Gastrocnemius medialis (tissue), 4 donors: Measurements from ENCODE around the gene TAS2R60. TPM values are rescaled to one million over a fixed set of nuclear protein-coding genes. Genes with fewer than 3 reads are reported as not detected.
A peak's percentile ranks its signal among the peaks of the same experiment; 100 is the strongest.

Experiments
- ATAC-seq, 2 donors: fragments of 150-250 bp; one replicate each; pipeline ENCODE4 v1.9.1; 2016
- DNase-seq, 2 donors: peaks; one replicate each; pipeline ENCODE4 v3.0.0-alpha.2; 2019
- H3K27ac ChIP-seq, 4 donors: fragments of 200-600 bp; sonication (generic); 1 replicate in 1 of 4; 2 replicates in 3 of 4; pipeline ENCODE4 v1.5.1; 2016 to 2018; ENCODE audit warnings: mild to moderate bottlenecking in 2 of 4, moderate library complexity in 1 of 4
- H3K27me3 ChIP-seq, 3 donors: fragments of 200-600 bp; sonication (generic) in 2 of 3; 1 replicate in 1 of 3; 2 replicates in 2 of 3; pipeline versions ENCODE4 v1.5.1 to v1.6.0; 2016 to 2019; ENCODE audit warnings: mild to moderate bottlenecking in 1 of 3, moderate library complexity in 1 of 3
- H3K36me3 ChIP-seq, 2 donors: fragments of 200-600 bp; sonication (generic) in 1 of 2; one replicate each; pipeline ENCODE4 v1.5.1; 2017 to 2018
- H3K4me1 ChIP-seq, 2 donors: fragments of 200-600 bp; sonication (generic) in 1 of 2; one replicate each; pipeline ENCODE4 v1.5.1; 2016 to 2017; ENCODE audit warnings: mild to moderate bottlenecking in 2 of 2
- H3K4me3 ChIP-seq, 4 donors: fragments of 200-600 bp; sonication (generic) in 3 of 4; 1 replicate in 1 of 4; 2 replicates in 3 of 4; pipeline ENCODE4 v1.5.1; 2016 to 2019; ENCODE audit warnings: mild to moderate bottlenecking in 2 of 4
- H3K9me3 ChIP-seq, 3 donors: fragments of 200-600 bp; sonication (generic) in 2 of 3; 1 replicate in 1 of 3; 2 replicates in 2 of 3; pipeline ENCODE4 v1.5.1; 2016 to 2019
- POLR2A ChIP-seq, 2 donors: fragments of 450-650 bp; IDR thresholded peaks; one replicate each; pipeline ENCODE4 v1.6.1; 2017; ENCODE audit warnings: antibody characterized with exemption in 2 of 2, mild to moderate bottlenecking in 2 of 2, moderate library complexity in 2 of 2
- in situ Hi-C, 4 donors: fragments of 200-750 bp; cut with MboI; loops; one replicate each; pipeline versions ENCODE4 v1.15.0 to v1.8.0; 2017; ENCODE audit warnings: low sequenced_read_pairs in 4 of 4
- intact Hi-C: fragments of 100-400 bp; cut with DNase I; formaldehyde crosslinking; loops from one replicate; pipeline ENCODE4 v1.15.1; 2023; ENCODE audit warnings: low total_unique reads
- total RNA-seq, 4 donors: library from RNA; depleted of rRNA; stranded (reverse); fragments of >200 nt; gene quantifications; one replicate each; pipeline versions ENCODE4 v1.1.0 to v1.2.3, GENCODE V29; 2016
- TF ChIP-seq, protein P1 (sequence below), 5 experiments: fragments of 450-650 bp in 3 of 5; fragments of 200-600 bp in 2 of 5; sonication (generic) in 2 of 5; IDR thresholded peaks in 4 of 5; conservative IDR thresholded peaks in 1 of 5; 1 replicate in 4 of 5; 2 replicates in 1 of 5; pipeline ENCODE4 v1.5.1; 2016 to 2019; ENCODE audit warnings: antibody characterized with exemption in 5 of 5, mild to moderate bottlenecking in 3 of 5, moderate library complexity in 3 of 5

TAS2R60 gene, protein sequence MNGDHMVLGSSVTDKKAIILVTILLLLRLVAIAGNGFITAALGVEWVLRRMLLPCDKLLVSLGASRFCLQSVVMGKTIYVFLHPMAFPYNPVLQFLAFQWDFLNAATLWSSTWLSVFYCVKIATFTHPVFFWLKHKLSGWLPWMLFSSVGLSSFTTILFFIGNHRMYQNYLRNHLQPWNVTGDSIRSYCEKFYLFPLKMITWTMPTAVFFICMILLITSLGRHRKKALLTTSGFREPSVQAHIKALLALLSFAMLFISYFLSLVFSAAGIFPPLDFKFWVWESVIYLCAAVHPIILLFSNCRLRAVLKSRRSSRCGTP
- total RNA-seq = not detected

DNA sequence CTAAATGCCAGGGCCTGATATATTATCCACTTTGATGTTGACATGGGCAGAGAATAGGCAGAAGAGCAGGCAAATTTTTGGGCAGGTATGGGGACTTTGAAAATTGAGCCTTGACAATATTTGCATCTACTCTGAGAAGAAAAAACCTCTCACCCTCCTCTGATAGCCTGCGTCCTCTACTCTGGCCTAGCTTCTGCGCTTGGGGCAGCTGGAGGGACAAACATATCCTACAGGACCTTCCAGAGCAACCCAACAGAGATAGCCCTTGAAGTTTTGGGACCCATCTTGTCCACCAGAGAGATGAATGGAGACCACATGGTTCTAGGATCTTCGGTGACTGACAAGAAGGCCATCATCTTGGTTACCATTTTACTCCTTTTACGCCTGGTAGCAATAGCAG is at the start of gene TAS2R60:
Gene TAS2R60 (plus strand): TSS at position 301 of the 400 bp plus-strand sequence. CDS start 0 bp downstream, at position 301.
- Histone ChIP-seq H3K36me3 (no peaks in the 10 kb centered on the region), H3K4me3 (no peak within 1 kb of the TSS), H3K27me3 (peaks cover 0 to 4% (median 0%) of the 10 kb centered on the region in 3 donors), H3K27ac (no peak within 1 kb of the TSS), H3K9me3 (no peaks in the 10 kb centered on the region), H3K4me1 (no peaks in the 10 kb centered on the region)
- in situ Hi-C loops = loop anchor here in 1 of 4 donors (25.0 kb wide), 1 partner anchor 431 kb away; no protein-coding TSS in a partner anchor
- intact Hi-C loops = no loop called here
- DNase-seq (no peak), ATAC-seq (no peak)
- TF ChIP-seq, protein P1, sequence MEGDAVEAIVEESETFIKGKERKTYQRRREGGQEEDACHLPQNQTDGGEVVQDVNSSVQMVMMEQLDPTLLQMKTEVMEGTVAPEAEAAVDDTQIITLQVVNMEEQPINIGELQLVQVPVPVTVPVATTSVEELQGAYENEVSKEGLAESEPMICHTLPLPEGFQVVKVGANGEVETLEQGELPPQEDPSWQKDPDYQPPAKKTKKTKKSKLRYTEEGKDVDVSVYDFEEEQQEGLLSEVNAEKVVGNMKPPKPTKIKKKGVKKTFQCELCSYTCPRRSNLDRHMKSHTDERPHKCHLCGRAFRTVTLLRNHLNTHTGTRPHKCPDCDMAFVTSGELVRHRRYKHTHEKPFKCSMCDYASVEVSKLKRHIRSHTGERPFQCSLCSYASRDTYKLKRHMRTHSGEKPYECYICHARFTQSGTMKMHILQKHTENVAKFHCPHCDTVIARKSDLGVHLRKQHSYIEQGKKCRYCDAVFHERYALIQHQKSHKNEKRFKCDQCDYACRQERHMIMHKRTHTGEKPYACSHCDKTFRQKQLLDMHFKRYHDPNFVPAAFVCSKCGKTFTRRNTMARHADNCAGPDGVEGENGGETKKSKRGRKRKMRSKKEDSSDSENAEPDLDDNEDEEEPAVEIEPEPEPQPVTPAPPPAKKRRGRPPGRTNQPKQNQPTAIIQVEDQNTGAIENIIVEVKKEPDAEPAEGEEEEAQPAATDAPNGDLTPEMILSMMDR (IDR thresholded peaks at IDR 0.05 in 4 of 5, conservative IDR thresholded peaks at IDR 0.05 in 1 of 5) = no peak
- TF ChIP-seq POLR2A (IDR thresholded peaks at IDR 0.05) = no peak

DNA sequence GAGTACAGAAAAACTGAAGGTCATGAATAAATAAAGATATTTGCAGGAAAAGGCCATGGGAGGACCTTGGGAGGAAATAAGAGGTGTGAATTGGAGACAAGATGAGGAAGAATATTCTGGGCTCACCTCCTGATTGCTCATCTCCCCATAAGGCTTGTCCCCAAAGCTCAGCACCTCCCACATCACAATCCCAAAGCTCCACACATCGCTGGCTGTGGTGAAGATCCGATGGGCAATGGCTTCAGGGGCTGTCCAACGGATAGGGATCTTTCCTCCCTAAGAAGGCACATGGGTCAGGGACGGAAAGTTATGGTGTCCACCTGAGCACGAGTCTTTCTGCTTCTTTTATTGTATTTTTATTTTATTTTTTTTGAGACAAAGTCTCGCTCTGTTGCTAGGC is 49.2 kb upstream of the TAS2R60 start:
- H3K27ac ChIP-seq = no peak overlapping the region
- DNase-seq (no peak), ATAC-seq (no peak)
- TF ChIP-seq, protein P1 (IDR thresholded peaks at IDR 0.05 in 4 of 5, conservative IDR thresholded peaks at IDR 0.05 in 1 of 5) = no peak
- no peak for TF ChIP-seq POLR2A (IDR thresholded peaks at IDR 0.05)
- no peaks in the 10 kb centered on the region for H3K9me3 ChIP-seq
- H3K4me1 ChIP-seq = peaks cover 16 to 34% of the 10 kb centered on the region in 2 donors
- H3K36me3 ChIP-seq = peaks cover 0 to 37% of the 10 kb centered on the region in 2 donors
- in situ Hi-C loops = no loop called here
- intact Hi-C loops = no loop called here
- no peaks in the 10 kb centered on the region for H3K27me3 ChIP-seq
- no peak overlapping the region for H3K4me3 ChIP-seq

DNA sequence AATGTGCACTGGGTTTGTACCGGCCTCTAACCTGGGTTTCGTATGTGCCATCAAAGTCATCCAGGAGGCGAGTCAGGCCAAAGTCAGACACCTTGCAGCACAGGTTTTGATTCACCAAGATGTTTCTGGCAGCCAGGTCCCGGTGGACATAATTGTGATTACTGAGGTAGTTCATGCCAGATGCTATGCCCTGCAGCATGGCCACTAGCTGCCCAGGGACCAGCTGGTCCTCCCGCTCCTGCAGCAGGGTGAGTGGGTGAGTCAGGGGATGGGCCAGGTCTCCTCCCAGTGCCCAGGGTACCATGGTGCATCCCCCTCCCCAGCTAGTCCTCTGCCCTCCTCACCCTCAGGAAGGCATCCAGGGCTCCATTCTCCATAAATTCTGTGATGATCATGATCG is 48.5 kb upstream of the TAS2R60 start:
- intact Hi-C loops = no loop called here
- no peak overlapping the region for H3K27ac ChIP-seq

DNA sequence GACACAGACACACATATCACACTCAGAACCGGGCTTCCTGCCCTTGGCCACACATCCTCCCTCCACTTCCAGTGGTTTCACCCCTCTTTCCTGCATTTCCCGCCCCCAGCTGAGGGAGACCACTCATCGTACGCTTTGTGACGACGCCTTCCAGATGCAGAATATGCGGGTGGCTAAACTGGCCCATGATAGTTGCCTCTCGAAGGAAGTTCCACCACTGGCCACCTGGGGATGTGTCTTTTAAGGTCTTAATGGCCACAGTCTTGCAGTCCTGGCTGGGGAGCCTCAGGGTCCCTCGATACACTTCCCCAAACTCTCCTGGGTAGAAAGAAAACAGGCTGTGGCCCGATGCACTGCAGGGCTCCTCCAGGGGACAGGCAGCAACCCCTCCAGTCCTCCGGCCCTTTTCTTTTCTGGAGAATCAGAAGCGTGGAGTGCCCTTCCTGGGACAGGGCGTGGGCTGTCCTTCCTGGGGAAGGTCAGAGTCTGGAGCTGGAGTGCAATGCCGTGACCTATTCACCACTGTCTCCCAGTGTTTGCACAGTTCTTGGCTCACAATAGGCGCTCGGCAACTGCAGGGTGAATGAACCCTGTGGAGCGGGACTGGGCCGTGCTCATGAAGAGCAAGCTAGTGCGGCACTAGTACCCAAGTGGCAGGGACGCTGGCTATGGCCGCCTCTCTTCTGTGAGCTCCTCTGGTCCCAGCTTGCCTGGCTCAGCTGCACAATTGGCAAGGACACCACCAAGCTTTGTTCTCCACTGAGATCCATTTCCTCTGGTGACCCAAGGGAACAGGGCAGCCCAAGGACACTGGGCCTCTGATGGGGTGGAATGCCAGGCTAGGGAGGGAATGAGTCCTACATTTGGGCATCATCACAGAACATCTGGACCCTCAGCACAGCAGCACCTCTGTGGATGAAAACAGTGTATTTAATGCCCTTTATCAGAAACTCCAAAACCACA is 47.8 kb upstream of the TAS2R60 start:
- Histone ChIP-seq H3K27ac (no peak overlapping the region), H3K36me3 (peaks cover 0 to 23% of the 10 kb centered on the region in 2 donors), H3K9me3 (no peaks in the 10 kb centered on the region), H3K4me1 (peaks cover 16 to 34% of the 10 kb centered on the region in 2 donors), H3K4me3 (no peak overlapping the region), H3K27me3 (no peaks in the 10 kb centered on the region)
- no peak for TF ChIP-seq POLR2A (IDR thresholded peaks at IDR 0.05)
- TF ChIP-seq, protein P1 (IDR thresholded peaks at IDR 0.05 in 4 of 5, conservative IDR thresholded peaks at IDR 0.05 in 1 of 5) = no peak
- DNase-seq = no peak
- in situ Hi-C loops = no loop called here
- ATAC-seq = peak; percentile 20 to 21
- intact Hi-C loops = no loop called here

More for the DNA sequence above, 48.5 kb upstream of the TAS2R60 start:
- in situ Hi-C loops = no loop called here
- no peak overlapping the region for H3K4me3 ChIP-seq
- TF ChIP-seq POLR2A (IDR thresholded peaks at IDR 0.05) = no peak
- TF ChIP-seq, protein P1 (IDR thresholded peaks at IDR 0.05 in 4 of 5, conservative IDR thresholded peaks at IDR 0.05 in 1 of 5) = no peak
- H3K9me3 ChIP-seq = no peaks in the 10 kb centered on the region
- H3K36me3 ChIP-seq = peaks cover 0 to 30% of the 10 kb centered on the region in 2 donors
- H3K4me1 ChIP-seq = peaks cover 16 to 34% of the 10 kb centered on the region in 2 donors
- DNase-seq (no peak), ATAC-seq (no peak)
- no peaks in the 10 kb centered on the region for H3K27me3 ChIP-seq
